OCI-LY1 (cell line): ENCODE results near the gene MUC2.

ENCODE experiments used
- CTCF ChIP-seq: fragments of 200-600 bp; sonication (generic), shearing (Covaris generic); IDR thresholded peaks from 2 replicates; pipeline ENCODE4 v1.5.1; 2017; ENCODE audit warnings: mild to moderate bottlenecking, antibody characterized with exemption, low read length, moderate library complexity, mixed read lengths
- EZH2 ChIP-seq: fragments of 200-600 bp; sonication (generic), shearing (Covaris generic); IDR thresholded peaks from 2 replicates; pipeline ENCODE4 v1.8.0; 2017; ENCODE audit warnings: borderline replicate concordance, mixed run types, mild to moderate bottlenecking, antibody characterized with exemption, low read length, moderate library complexity, mixed read lengths

- TF ChIP-seq CTCF (no peak), EZH2 (no peak)
Observed at GRCh38 chr11:1083621-1084551, 9.2 kb downstream of the MUC2 start.
